Spleen (tissue), 7 donors: ENCODE data around the gene MACROD2.

Experiments used
- CTCF ChIP-seq, 11 experiments: fragments of 200-600 bp in 7 of 11; fragments of 450-650 bp in 4 of 11; sonication (generic) in 4 of 11; IDR thresholded peaks in 8 of 11; conservative IDR thresholded peaks in 3 of 11; 1 replicate in 7 of 11; 2 replicates in 4 of 11; pipeline versions ENCODE4 v1.4.0 to v1.8.0; 2016 to 2021; ENCODE audit warnings: antibody characterized with exemption in 11 of 11, inconsistent platforms in 4 of 11, mild to moderate bottlenecking in 1 of 11
- POLR2AphosphoS5 ChIP-seq, 3 donors: sonication (generic); formaldehyde crosslinking; IDR thresholded peaks; one replicate each; pipeline ENCODE4 v1.5.1; 2017; ENCODE audit warnings: antibody characterized with exemption in 3 of 3
- donor health status: DM: no; HTN: no; CAD: no; lungs with moderate emphysema.
- donor health status: DM: no; HTN: no; CAD: no.
- donor health status: DM: no; HTN: no; CAD: no.

- TF ChIP-seq CTCF (IDR thresholded peaks at IDR 0.05 in 8 of 11, conservative IDR thresholded peaks at IDR 0.05 in 3 of 11) (no peak), POLR2AphosphoS5 (IDR thresholded peaks at IDR 0.05) (no peak)
Observed at GRCh38 chr20:14729390-14729789, 734.1 kb downstream of the MACROD2 start.
